Brain microvascular endothelial cell (primary cell): ENCODE results near the gene SASH1.

Experiments used
- DNase-seq: peaks from one replicate; pipeline ENCODE4 v3.0.0-alpha.2; 2020
- H3K27ac ChIP-seq: fragments of 250-450 bp; sonication (Bioruptor Pico); 2 replicates; pipeline ENCODE4 v1.5.1; 2020; ENCODE audit warnings: mild to moderate bottlenecking, moderate library complexity
- H3K27me3 ChIP-seq: fragments of 250-450 bp; sonication (Bioruptor Pico); replicated peaks from 2 replicates; pipeline ENCODE4 v1.5.1; 2020; ENCODE audit warnings: mild to moderate bottlenecking
- H3K36me3 ChIP-seq: fragments of 250-450 bp; sonication (Bioruptor Pico); replicated peaks from 2 replicates; pipeline ENCODE4 v1.5.1; 2020; ENCODE audit warnings: mild to moderate bottlenecking
- H3K4me3 ChIP-seq: 2 replicates; pipeline ENCODE4 v1.5.1; 2011; ENCODE audit warnings: low read depth, mild to moderate bottlenecking, control low read depth, low read length, moderate library complexity
- CTCF ChIP-seq: IDR thresholded peaks from 2 replicates; pipeline ENCODE4 v1.5.1; 2011; ENCODE audit warnings: low read depth, mild to moderate bottlenecking, moderate library complexity, low read length, control low read depth, inconsistent platforms; ENCODE audit errors: missing control alignments
- in situ Hi-C: cut with HindIII; loops from 2 replicates; pipeline ENCODE4 v1.10.0; 2017; ENCODE audit warnings: low sequenced_read_pairs, low pct_ligation_motif_present

SASH1 gene

GRCh38 chr6:148311966-148312669 is 30.5 kb upstream of the SASH1 start:
- TF ChIP-seq CTCF: no peak
- H3K27ac ChIP-seq: no peak overlapping the region
- DNase-seq: no peak
- H3K27me3 ChIP-seq: no peaks in the 10 kb centered on the region
- no peaks in the 10 kb centered on the region for H3K36me3 ChIP-seq
- in situ Hi-C loops: no loop called here
- no peak overlapping the region for H3K4me3 ChIP-seq

GRCh38 chr6:148313488-148313887 is 29.1 kb upstream of the SASH1 start:
- Histone ChIP-seq H3K27me3 (no peaks in the 10 kb centered on the region), H3K4me3 (no peak overlapping the region), H3K36me3 (no peaks in the 10 kb centered on the region), H3K27ac (no peak overlapping the region)
- no peak for TF ChIP-seq CTCF
- in situ Hi-C loops: no loop called here
- DNase-seq: no peak

- Histone ChIP-seq H3K36me3 (no peaks in the 10 kb centered on the region), H3K27ac (peak overlapping the region; percentile 62), H3K27me3 (no peaks in the 10 kb centered on the region), H3K4me3 (no peak overlapping the region)
- DNase-seq: no peak
- in situ Hi-C loops: no loop called here
- TF ChIP-seq CTCF: no peak
Measured at GRCh38 chr6:148316308-148316707, 26.3 kb upstream of the SASH1 start.

GRCh38 chr6:148317051-148317450 is 25.6 kb upstream of the SASH1 start:
- no peak overlapping the region for H3K4me3 ChIP-seq
- in situ Hi-C loops: no loop called here
- H3K36me3 ChIP-seq: no peaks in the 10 kb centered on the region
- DNase-seq: no peak
- no peak for TF ChIP-seq CTCF
- H3K27me3 ChIP-seq: no peaks in the 10 kb centered on the region
- peak overlapping the region; percentile 62 for H3K27ac ChIP-seq

GRCh38 chr6:148317739-148318138 is 24.9 kb upstream of the SASH1 start:
- Histone ChIP-seq H3K36me3 (no peaks in the 10 kb centered on the region), H3K27me3 (no peaks in the 10 kb centered on the region), H3K27ac (peak overlapping the region; percentile 62), H3K4me3 (no peak overlapping the region)
- no peak for DNase-seq
- in situ Hi-C loops: no loop called here
- TF ChIP-seq CTCF: no peak

GRCh38 chr6:148322704-148323103 is 19.9 kb upstream of the SASH1 start:
- TF ChIP-seq CTCF: no peak

More at GRCh38 chr6:148322704-148323103, 19.9 kb upstream of the SASH1 start:
- no peak for DNase-seq
- in situ Hi-C loops: no loop called here
- Histone ChIP-seq H3K27ac (no peak overlapping the region), H3K36me3 (no peaks in the 10 kb centered on the region), H3K4me3 (no peak overlapping the region), H3K27me3 (no peaks in the 10 kb centered on the region)
